HepG2 (cell line): ENCODE results near the gene HYLS1. TPM values are rescaled to one million over a fixed set of nuclear protein-coding genes. Genes with fewer than 3 reads are reported as not detected.

Experiments
- ARID4A ChIP-seq: sonication (generic); formaldehyde crosslinking; IDR thresholded peaks from 2 replicates; pipeline ENCODE4 v1.5.0; 2020; ENCODE audit warnings: mild to moderate bottlenecking, missing genetic modification reagents, borderline replicate concordance
- CREB1 ChIP-seq, 2 experiments: fragments of 450-650 bp in 1 of 2; IDR thresholded peaks; 2 replicates each; pipeline ENCODE4 v1.6.1; 2016 to 2017; ENCODE audit warnings: control low read depth in 1 of 2, mild to moderate bottlenecking in 1 of 2, missing compliant biosample characterization in 1 of 2, missing genetic modification characterization in 1 of 2
- KMT2B ChIP-seq: IDR thresholded peaks from 2 replicates; pipeline ENCODE4 v1.6.1; 2016; ENCODE audit warnings: missing genetic modification reagents, missing compliant biosample characterization
- NR2C2 ChIP-seq: sonication (generic); formaldehyde crosslinking; IDR thresholded peaks from 2 replicates; pipeline ENCODE4 v1.4.0; 2020; ENCODE audit warnings: missing genetic modification reagents, mild to moderate bottlenecking, moderate library complexity, borderline replicate concordance
- REPIN1 ChIP-seq: sonication (generic); formaldehyde crosslinking; IDR thresholded peaks from 2 replicates; pipeline ENCODE4 v1.8.0; 2022; ENCODE audit warnings: missing genetic modification reagents, low read depth, mild to moderate bottlenecking, borderline replicate concordance
- REST ChIP-seq, 2 experiments: IDR thresholded peaks; 2 replicates each; pipeline ENCODE4 v1.6.1; 2011 to 2012; ENCODE audit warnings: low read length in 2 of 2, borderline replicate concordance in 1 of 2, low read depth in 1 of 2, mild to moderate bottlenecking in 1 of 2, moderate library complexity in 1 of 2
- RFX5 ChIP-seq: IDR thresholded peaks from 2 replicates; pipeline ENCODE4 v1.6.1; 2011; ENCODE audit warnings: low read depth, low read length, improper control_type of control experiment
- SIN3A ChIP-seq: IDR thresholded peaks from 2 replicates; pipeline ENCODE4 v1.6.1; 2011; ENCODE audit warnings: low read depth, mild to moderate bottlenecking, control low read depth, low read length, borderline replicate concordance
- TFAP4 ChIP-seq: sonication (generic); IDR thresholded peaks from 2 replicates; pipeline ENCODE4 v1.6.1; 2016; ENCODE audit warnings: low read depth, borderline replicate concordance
- TGIF2 ChIP-seq: IDR thresholded peaks from 2 replicates; pipeline ENCODE4 v1.6.1; 2016; ENCODE audit warnings: control low read depth, missing compliant biosample characterization
- THAP11 ChIP-seq: IDR thresholded peaks from 2 replicates; pipeline ENCODE4 v1.6.1; 2016; ENCODE audit warnings: missing biosample characterization, missing genetic modification reagents
- ZFP90 ChIP-seq: sonication (generic); formaldehyde crosslinking; IDR thresholded peaks from 2 replicates; pipeline ENCODE4 v1.8.0; 2022; ENCODE audit warnings: missing genetic modification reagents, mild to moderate bottlenecking, inconsistent platforms, borderline replicate concordance
- ZMAT3 ChIP-seq: sonication (generic); formaldehyde crosslinking; conservative IDR thresholded peaks from 2 replicates; pipeline ENCODE4 v1.7.0; 2021; ENCODE audit warnings: missing genetic modification reagents
- ZNF232 ChIP-seq: sonication (generic); formaldehyde crosslinking; IDR thresholded peaks from 2 replicates; pipeline ENCODE4 v1.4.0; 2020; ENCODE audit warnings: missing genetic modification reagents, borderline replicate concordance
- ZNF331 ChIP-seq: sonication (generic); formaldehyde crosslinking; IDR thresholded peaks from 2 replicates; pipeline ENCODE4 v1.4.0; 2020; ENCODE audit warnings: missing genetic modification reagents
- ZZZ3 ChIP-seq: sonication (generic); formaldehyde crosslinking; IDR thresholded peaks from 2 replicates; pipeline ENCODE4 v1.4.0; 2020; ENCODE audit warnings: missing genetic modification reagents, mild to moderate bottlenecking, borderline replicate concordance
- polyA plus RNA-seq, 8 experiments: library from polyadenylated mRNA; depleted of rRNA in 3 of 8; stranded (reverse) in 7 of 8; unstranded in 1 of 8; fragments of >200 nt; fragmentation: Illumina TruSeq in 4 of 8; extraction: Trizol in 4 of 8; gene quantifications; 2 replicates each; pipeline versions ENCODE4 v1.2.1 to v1.2.3, GENCODE V29; 2011 to 2016; ENCODE audit warnings: low read depth in 4 of 8, missing spikeins in 1 of 8, mixed read lengths in 1 of 8; ENCODE audit not compliant: insufficient read depth in 1 of 8
- total RNA-seq, 5 experiments: library from RNA; depleted of rRNA; stranded (reverse); fragments of >200 nt; fragmentation: Illumina TruSeq; extraction: Trizol; gene quantifications; 2 replicates each; pipeline ENCODE4 v1.2.3, GENCODE V29; 2016; ENCODE audit warnings: low read depth in 1 of 5

HYLS1 gene
- total and polyA plus RNA-seq, 2 of the 13 experiments (the other 11 are each of a cell fraction or from before 2014, with no cell fraction given) = 1.3 to 3.8 TPM

- TF ChIP-seq REST (IDR thresholded peaks at IDR 0.05; ENCODE audit: borderline replicate concordance in 1 of 2, low read depth in 1 of 2, low read length in 2 of 2) (peak; percentile 57 to 95), ZNF331 (CRISPR knock-in tag) (peak; percentile 29; the same call in 1 of the 2 replicates), CREB1 (IDR thresholded peaks at IDR 0.05) (no peak), CREB1 (CRISPR knock-in tag; IDR thresholded peaks at IDR 0.05) (peak; percentile 95), TFAP4 (0 out of 2 replicates have a peak, but pooled peaks have one; percentile 8), KMT2B (CRISPR knock-in tag) (peak; percentile 88), REPIN1 (CRISPR knock-in tag) (no peak), SIN3A (peak; percentile 85), TGIF2 (CRISPR knock-in tag) (peak; percentile 50; the same call in 1 of the 2 replicates), ZNF232 (peak; percentile 63; the same call in 1 of the 2 replicates), ZFP90 (CRISPR knock-in tag) (no peak), ARID4A (CRISPR knock-in tag) (peak; percentile 80), RFX5 (no peak), ZMAT3 (0 out of 2 replicates have a peak, but pooled peaks have one; percentile 16), THAP11 (peak; percentile 100), ZZZ3 (CRISPR knock-in tag) (no peak), NR2C2 (CRISPR knock-in tag) (peak; percentile 20; the same call in 1 of the 2 replicates)
Measured at GRCh38 chr11:125902927-125903710, 15.7 kb downstream of the HYLS1 start, which contains the start of gene PUS3 (continued).
